ENCODE data around the gene NID2.

Gene NID2

GRCh38 chr14:52068615-52069306 lies at the start of gene NID2:
TSS of gene NID2 (minus strand) at chr14:52069059. CDS start at chr14:52068994, 65 bp downstream.
- 0 out of 2 replicates have a peak, but pooled peaks have one; percentile 48 for TF ChIP-seq TCF12 (IDR thresholded peaks at IDR 0.05; ENCODE audit: low read depth)
- TF ChIP-seq FOXM1 (IDR thresholded peaks at IDR 0.05; ENCODE audit: borderline replicate concordance, low read depth), result no peak
- TF ChIP-seq YY1 (IDR thresholded peaks at IDR 0.05; ENCODE audit: low read depth), result no peak
- TF ChIP-seq NFIC (IDR thresholded peaks at IDR 0.05), result no peak
- TF ChIP-seq TAF1 (IDR thresholded peaks at IDR 0.05; ENCODE audit: low read depth), result peak; percentile 41; the same call in 1 of the 2 replicates
- no peak for TF ChIP-seq EP300 (IDR thresholded peaks at IDR 0.05; ENCODE audit: borderline replicate concordance)
- peak; percentile 60 for TF ChIP-seq MAX (IDR thresholded peaks at IDR 0.05)
- 0 out of 2 replicates have a peak, but pooled peaks have one; percentile 63 for TF ChIP-seq ZBTB7A (IDR thresholded peaks at IDR 0.05; ENCODE audit: low read depth)
- no peak for TF ChIP-seq USF1 (IDR thresholded peaks at IDR 0.05)
- TF ChIP-seq REST (IDR thresholded peaks at IDR 0.05; ENCODE audit: low read depth), result no peak
- no peak for TF ChIP-seq CREB1 (IDR thresholded peaks at IDR 0.05; ENCODE audit: low read depth)
- no peak for TF ChIP-seq EGR1 (IDR thresholded peaks at IDR 0.05)
- no peak for TF ChIP-seq TEAD4 (IDR thresholded peaks at IDR 0.05)
- TF ChIP-seq RAD21 (IDR thresholded peaks at IDR 0.05; ENCODE audit: low read depth), result no peak
- TF ChIP-seq CEBPB (IDR thresholded peaks at IDR 0.05), result no peak

GRCh38 chr14:52117111-52117832 lies 48.4 kb upstream of the NID2 start:
- TF ChIP-seq TAF1 (IDR thresholded peaks at IDR 0.05; ENCODE audit: low read depth) (no peak), YY1 (IDR thresholded peaks at IDR 0.05; ENCODE audit: low read depth) (no peak), CREB1 (IDR thresholded peaks at IDR 0.05; ENCODE audit: low read depth) (no peak), TCF12 (IDR thresholded peaks at IDR 0.05; ENCODE audit: low read depth) (no peak), RAD21 (IDR thresholded peaks at IDR 0.05; ENCODE audit: low read depth) (no peak), ZBTB7A (IDR thresholded peaks at IDR 0.05; ENCODE audit: low read depth) (no peak), USF1 (IDR thresholded peaks at IDR 0.05) (no peak), MAX (IDR thresholded peaks at IDR 0.05) (no peak), EGR1 (IDR thresholded peaks at IDR 0.05) (no peak), CEBPB (IDR thresholded peaks at IDR 0.05) (no peak), NFIC (IDR thresholded peaks at IDR 0.05) (no peak)

- TF ChIP-seq USF1 (IDR thresholded peaks at IDR 0.05) (no peak), RAD21 (IDR thresholded peaks at IDR 0.05; ENCODE audit: low read depth) (no peak), ZBTB7A (IDR thresholded peaks at IDR 0.05; ENCODE audit: low read depth) (no peak), CREB1 (IDR thresholded peaks at IDR 0.05; ENCODE audit: low read depth) (no peak), EP300 (IDR thresholded peaks at IDR 0.05; ENCODE audit: borderline replicate concordance) (no peak), CEBPB (IDR thresholded peaks at IDR 0.05) (no peak), YY1 (IDR thresholded peaks at IDR 0.05; ENCODE audit: low read depth) (no peak), TAF1 (IDR thresholded peaks at IDR 0.05; ENCODE audit: low read depth) (no peak), FOXM1 (IDR thresholded peaks at IDR 0.05; ENCODE audit: borderline replicate concordance, low read depth) (no peak)
Observed at GRCh38 chr14:52115286-52115685, 46.4 kb upstream of the NID2 start.

GRCh38 chr14:52112336-52113018 lies 43.6 kb upstream of the NID2 start:
- TF ChIP-seq USF1 (IDR thresholded peaks at IDR 0.05) (no peak), EP300 (IDR thresholded peaks at IDR 0.05; ENCODE audit: borderline replicate concordance) (no peak), FOXM1 (IDR thresholded peaks at IDR 0.05; ENCODE audit: borderline replicate concordance, low read depth) (no peak), EGR1 (IDR thresholded peaks at IDR 0.05) (no peak), CEBPB (IDR thresholded peaks at IDR 0.05) (no peak), REST (IDR thresholded peaks at IDR 0.05; ENCODE audit: low read depth) (no peak), YY1 (IDR thresholded peaks at IDR 0.05; ENCODE audit: low read depth) (no peak), NFIC (IDR thresholded peaks at IDR 0.05) (no peak), TAF1 (IDR thresholded peaks at IDR 0.05; ENCODE audit: low read depth) (no peak), RAD21 (IDR thresholded peaks at IDR 0.05; ENCODE audit: low read depth) (no peak)

Data from Ishikawa (cell line).